Trophoblast cell (in vitro differentiated cells and primary cell): Measurements from ENCODE around the gene KRT3.

Source experiments
- DNase-seq, 2 donors: peaks; one replicate each; pipeline ENCODE4 v3.0.0-alpha.2; 2016
- H2AFZ ChIP-seq: 2 replicates; pipeline ENCODE4 v1.6.1; 2013; ENCODE audit warnings: low read length, moderate library complexity, mild to moderate bottlenecking; ENCODE audit not compliant: insufficient read depth, poor library complexity
- H2AK5ac ChIP-seq: 2 replicates; pipeline ENCODE4 v1.6.1; 2013; ENCODE audit warnings: mild to moderate bottlenecking, low read length
- H2BK120ac ChIP-seq: 2 replicates; pipeline ENCODE4 v1.6.1; 2013; ENCODE audit warnings: low read length, mild to moderate bottlenecking, moderate library complexity; ENCODE audit not compliant: insufficient read depth, poor library complexity
- H2BK12ac ChIP-seq: 2 replicates; pipeline ENCODE4 v1.6.1; 2013; ENCODE audit warnings: mild to moderate bottlenecking, low read length, moderate library complexity
- H2BK5ac ChIP-seq: 2 replicates; pipeline ENCODE4 v1.6.1; 2013; ENCODE audit warnings: low read length, low read depth, moderate library complexity, mild to moderate bottlenecking; ENCODE audit not compliant: poor library complexity
- H3K14ac ChIP-seq: 2 replicates; pipeline ENCODE4 v1.6.1; 2013; ENCODE audit warnings: mild to moderate bottlenecking, low read length
- H3K18ac ChIP-seq: 2 replicates; pipeline ENCODE4 v1.6.1; 2013; ENCODE audit warnings: mild to moderate bottlenecking, low read length
- H3K23ac ChIP-seq: 2 replicates; pipeline ENCODE4 v1.6.1; 2013; ENCODE audit warnings: low read length
- H3K27ac ChIP-seq: 2 replicates; pipeline ENCODE4 v1.5.1; 2013; ENCODE audit warnings: low read depth, mild to moderate bottlenecking, inconsistent platforms, low read length, moderate library complexity
- H3K27me3 ChIP-seq: 2 replicates; pipeline ENCODE4 v1.6.1; 2013; ENCODE audit warnings: inconsistent platforms, mild to moderate bottlenecking, low read length, moderate library complexity; ENCODE audit not compliant: insufficient read depth
- H3K36me3 ChIP-seq, 2 experiments: 1 replicate in 1 of 2; 2 replicates in 1 of 2; pipeline ENCODE4 v1.6.1; 2013; ENCODE audit warnings: low read length in 2 of 2, mild to moderate bottlenecking in 2 of 2, moderate library complexity in 1 of 2; ENCODE audit not compliant: insufficient read depth in 2 of 2, control insufficient read depth in 1 of 2
- H3K4ac ChIP-seq: 2 replicates; pipeline ENCODE4 v1.6.1; 2013; ENCODE audit warnings: low read depth, mild to moderate bottlenecking, low read length, moderate library complexity
- H3K4me1 ChIP-seq, 2 experiments: 1 replicate in 1 of 2; 2 replicates in 1 of 2; pipeline ENCODE4 v1.6.1; 2013; ENCODE audit warnings: low read length in 2 of 2, mild to moderate bottlenecking in 2 of 2, moderate library complexity in 1 of 2; ENCODE audit not compliant: insufficient read depth in 2 of 2, control insufficient read depth in 1 of 2
- H3K4me2 ChIP-seq: 2 replicates; pipeline ENCODE4 v1.6.1; 2013; ENCODE audit warnings: inconsistent platforms, mild to moderate bottlenecking, low read length, moderate library complexity
- H3K4me3 ChIP-seq: 2 replicates; pipeline ENCODE4 v1.5.1; 2013; ENCODE audit warnings: mild to moderate bottlenecking, low read depth, low read length, inconsistent platforms
- H3K79me1 ChIP-seq: one replicate; pipeline ENCODE4 v1.6.1; 2013; ENCODE audit warnings: low read length
- H3K79me2 ChIP-seq: 2 replicates; pipeline ENCODE4 v1.6.1; 2013; ENCODE audit warnings: low read length, mild to moderate bottlenecking; ENCODE audit not compliant: control insufficient read depth, insufficient read depth, poor library complexity
- H3K9ac ChIP-seq: 2 replicates; pipeline ENCODE4 v1.6.1; 2013; ENCODE audit warnings: mild to moderate bottlenecking, low read length
- H3K9me3 ChIP-seq: 2 replicates; pipeline ENCODE4 v1.6.1; 2013; ENCODE audit warnings: low read depth, mild to moderate bottlenecking, control low read depth, inconsistent platforms, low read length; ENCODE audit not compliant: insufficient read depth
- H4K12ac ChIP-seq: 2 replicates; pipeline ENCODE4 v1.6.1; 2013; ENCODE audit warnings: low read depth, mild to moderate bottlenecking, low read length, moderate library complexity
- H4K8ac ChIP-seq: 2 replicates; pipeline ENCODE4 v1.6.1; 2013; ENCODE audit warnings: low read depth, mild to moderate bottlenecking, low read length, moderate library complexity
- H4K91ac ChIP-seq: one replicate; pipeline ENCODE4 v1.6.1; 2013; ENCODE audit warnings: low read depth, mild to moderate bottlenecking, low read length, moderate library complexity
- WGBS: extraction: QIAGEN DNeasy Blood & Tissue Kit; methylation state at CpG from one replicate; pipeline ENCODE4 v1.1.7; 2013; ENCODE audit warnings: missing lambda C conversion rate; ENCODE audit not compliant: insufficient read length, insufficient coverage; ENCODE audit errors: extremely low coverage; 5-methylcytosine and 5-hydroxymethylcytosine counted together

KRT3 gene

DNA sequence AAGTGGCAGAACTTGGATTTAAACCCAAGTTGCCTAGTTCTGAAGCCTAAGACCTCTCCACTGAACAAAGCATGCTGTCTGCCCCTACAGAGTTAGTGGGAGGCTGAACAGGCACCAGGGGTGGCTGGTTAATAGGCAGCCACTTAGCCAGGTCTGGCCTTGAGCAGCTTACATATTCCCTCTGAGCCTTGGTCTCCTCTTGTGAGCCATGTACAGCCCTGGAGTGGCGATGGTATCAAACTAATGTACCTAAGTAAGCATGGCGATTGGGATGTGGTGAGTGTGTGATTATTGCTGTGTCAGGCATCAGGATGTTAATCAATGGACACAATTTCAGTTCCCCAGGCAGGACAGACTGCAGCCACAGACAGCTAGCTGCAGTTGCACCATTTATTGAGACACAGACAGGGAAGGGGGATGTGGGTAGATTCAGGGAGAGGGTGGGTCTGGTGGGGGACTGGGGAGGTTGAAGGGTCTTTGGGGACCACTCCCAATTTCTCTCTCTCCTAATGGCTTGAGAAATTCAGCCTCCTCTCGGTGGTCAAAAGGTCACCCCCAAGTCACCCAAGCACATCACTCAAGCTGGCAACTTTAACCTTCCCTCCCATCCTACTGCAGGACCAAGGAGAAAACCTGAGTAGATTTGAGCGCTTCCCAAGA, 25.3 kb upstream of the KRT3 start:
- Histone ChIP-seq H2BK120ac (no peak overlapping the region), H4K12ac (no peak overlapping the region), H3K14ac (no peak overlapping the region), H4K91ac (no peak overlapping the region), H3K9ac (no peak overlapping the region), H3K4me2 (no peak overlapping the region), H3K36me3 (no peaks in the 10 kb centered on the region), H3K79me1 (no peaks in the 10 kb centered on the region), H4K8ac (no peak overlapping the region), H3K79me2 (no peaks in the 10 kb centered on the region), H3K27ac (no peak overlapping the region), H3K4me1 (no peaks in the 10 kb centered on the region), H3K23ac (no peak overlapping the region), H2AFZ (no peak overlapping the region), H3K4me3 (no peak overlapping the region), H3K18ac (no peak overlapping the region), H3K27me3 (no peaks in the 10 kb centered on the region), H3K9me3 (no peaks in the 10 kb centered on the region), H2AK5ac (no peak overlapping the region), H3K4ac (no peak overlapping the region), H2BK5ac (no peak overlapping the region), H2BK12ac (no peak overlapping the region)
- no CpG with 5 or more reads among the region's 4 CpGs for WGBS
- DNase-seq = no peak

DNA sequence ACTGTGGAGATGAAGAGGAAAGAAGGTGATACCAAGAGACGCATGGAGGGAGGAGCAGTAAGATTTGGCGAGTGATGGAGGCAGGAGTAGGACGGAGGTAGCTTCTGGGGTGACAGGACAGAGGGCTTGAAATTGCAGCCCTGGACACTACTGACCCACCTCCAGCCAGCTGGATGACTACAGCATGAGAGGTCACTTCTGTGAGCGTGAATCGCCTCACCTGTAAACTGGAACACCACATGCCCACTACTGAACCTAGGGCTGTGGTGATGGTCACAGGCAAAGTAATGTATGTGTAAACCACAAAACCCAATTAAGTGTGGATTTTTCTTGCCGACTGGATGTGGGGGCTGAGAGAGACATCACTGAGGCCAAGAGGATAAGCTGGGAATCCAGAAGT, 24.6 kb upstream of the KRT3 start:
- H3K4me1 ChIP-seq = no peaks in the 10 kb centered on the region
- no peak overlapping the region for H3K14ac ChIP-seq
- H2AFZ ChIP-seq = no peak overlapping the region
- H4K91ac ChIP-seq = no peak overlapping the region
- no peaks in the 10 kb centered on the region for H3K27me3 ChIP-seq
- no peak overlapping the region for H2BK5ac ChIP-seq
- no peaks in the 10 kb centered on the region for H3K79me2 ChIP-seq
- no peaks in the 10 kb centered on the region for H3K9me3 ChIP-seq
- H4K8ac ChIP-seq = no peak overlapping the region
- H3K9ac ChIP-seq = no peak overlapping the region
- H3K79me1 ChIP-seq = no peaks in the 10 kb centered on the region
- no peak for DNase-seq
- H3K4me3 ChIP-seq = no peak overlapping the region
- no peak overlapping the region for H2BK12ac ChIP-seq
- no peak overlapping the region for H3K18ac ChIP-seq
- WGBS = no CpG with 5 or more reads among the region's 6 CpGs
- H3K23ac ChIP-seq = no peak overlapping the region
- no peak overlapping the region for H3K27ac ChIP-seq
- no peak overlapping the region for H2AK5ac ChIP-seq
- H3K4me2 ChIP-seq = no peak overlapping the region
- no peak overlapping the region for H4K12ac ChIP-seq
- no peak overlapping the region for H3K4ac ChIP-seq
- H2BK120ac ChIP-seq = no peak overlapping the region
- H3K36me3 ChIP-seq = no peaks in the 10 kb centered on the region

DNA sequence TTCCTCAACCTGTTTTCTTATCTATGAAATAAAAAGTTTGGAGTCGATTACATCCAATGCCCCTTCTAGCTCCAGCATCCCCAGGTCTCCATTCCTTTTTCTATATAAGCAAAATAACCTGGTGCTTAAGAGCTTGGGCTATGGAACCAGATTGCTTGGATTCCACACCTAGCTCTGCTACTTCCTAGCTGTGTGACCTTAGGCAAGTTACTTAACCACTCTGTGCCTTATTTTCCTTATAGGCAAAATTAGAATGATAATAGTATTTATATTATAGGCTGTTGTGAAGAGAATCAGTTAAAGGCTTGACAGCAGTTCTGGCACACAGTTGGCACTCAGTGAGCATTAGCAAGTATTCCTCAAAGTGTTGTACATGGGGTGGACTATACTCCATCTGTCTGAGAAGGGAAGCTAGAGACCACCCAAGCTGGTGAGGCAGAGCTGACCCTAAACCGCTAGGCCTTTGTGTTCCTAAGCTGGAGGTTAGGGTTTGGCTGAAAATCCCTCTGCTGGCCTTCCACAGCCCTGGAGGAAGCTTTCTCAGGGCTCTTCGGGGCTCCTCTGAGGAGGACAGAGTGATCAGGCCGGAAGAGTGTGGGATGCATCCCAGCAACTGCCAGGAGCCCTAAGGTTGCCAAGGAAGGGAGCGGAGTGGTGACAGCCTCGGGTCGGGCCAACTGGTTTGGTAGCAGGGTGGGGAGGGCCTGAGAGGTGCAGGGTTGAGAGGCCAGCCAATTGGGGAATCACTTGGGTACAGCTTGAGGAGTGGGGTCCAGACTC, 24.0 kb upstream of the KRT3 start:
- no CpG with 5 or more reads among the region's 7 CpGs for WGBS

DNA sequence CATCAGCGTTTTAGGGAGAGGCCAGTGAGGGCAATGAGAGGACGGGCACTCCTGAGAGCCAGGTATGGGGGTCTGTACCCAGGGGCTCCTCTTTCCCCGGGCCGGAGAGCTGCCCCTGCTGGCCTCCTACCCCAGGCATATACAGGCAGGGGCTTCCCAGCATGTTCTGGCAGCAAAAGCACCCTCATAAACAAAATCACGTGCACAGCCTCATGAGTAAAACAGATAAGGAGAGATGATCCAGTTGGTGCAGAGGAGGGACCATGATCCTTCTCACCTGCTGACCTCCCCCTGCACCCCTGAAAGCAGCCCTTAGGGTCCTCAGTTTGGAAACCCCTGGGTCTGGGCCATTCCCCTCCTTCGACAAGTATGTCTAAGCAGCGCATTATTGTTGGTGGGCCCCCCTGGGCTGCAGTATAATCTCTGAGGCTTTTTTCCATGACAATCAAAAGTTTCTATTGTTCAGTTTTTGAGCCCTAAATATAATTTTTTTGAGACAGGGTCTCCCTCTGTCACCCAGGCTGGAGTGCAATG, 23.0 kb upstream of the KRT3 start:
- Histone ChIP-seq H3K18ac (no peak overlapping the region), H3K79me1 (no peaks in the 10 kb centered on the region), H2AFZ (no peak overlapping the region), H4K91ac (no peak overlapping the region), H3K4me1 (no peaks in the 10 kb centered on the region), H3K27me3 (no peaks in the 10 kb centered on the region), H3K79me2 (no peaks in the 10 kb centered on the region), H3K9ac (no peak overlapping the region), H2BK12ac (no peak overlapping the region), H3K4ac (no peak overlapping the region), H3K36me3 (no peaks in the 10 kb centered on the region), H2AK5ac (no peak overlapping the region), H2BK120ac (no peak overlapping the region), H3K23ac (no peak overlapping the region), H2BK5ac (no peak overlapping the region), H3K14ac (no peak overlapping the region), H3K4me3 (no peak overlapping the region), H3K9me3 (peaks cover 2% of the 10 kb centered on the region), H4K12ac (no peak overlapping the region), H3K4me2 (no peak overlapping the region), H4K8ac (no peak overlapping the region), H3K27ac (no peak overlapping the region)
- no CpG with 5 or more reads among the region's 7 CpGs for WGBS
- no peak for DNase-seq

More for the DNA sequence above, 24.0 kb upstream of the KRT3 start:
- H4K91ac ChIP-seq = no peak overlapping the region
- H3K9me3 ChIP-seq = no peaks in the 10 kb centered on the region
- H3K14ac ChIP-seq = no peak overlapping the region
- H3K4me2 ChIP-seq = no peak overlapping the region
- H3K23ac ChIP-seq = no peak overlapping the region
- H4K8ac ChIP-seq = no peak overlapping the region
- H3K4me1 ChIP-seq = no peaks in the 10 kb centered on the region
- H2BK12ac ChIP-seq = no peak overlapping the region
- H3K4ac ChIP-seq = no peak overlapping the region
- H2AK5ac ChIP-seq = no peak overlapping the region
- no peak overlapping the region for H3K27ac ChIP-seq
- no peaks in the 10 kb centered on the region for H3K27me3 ChIP-seq
- no peak overlapping the region for H2AFZ ChIP-seq
- no peak overlapping the region for H2BK5ac ChIP-seq
- no peak overlapping the region for H3K4me3 ChIP-seq
- no peaks in the 10 kb centered on the region for H3K79me2 ChIP-seq
- H3K36me3 ChIP-seq = no peaks in the 10 kb centered on the region
- H2BK120ac ChIP-seq = no peak overlapping the region
- H3K9ac ChIP-seq = no peak overlapping the region
- peak in 1 of 2 donors; percentile 20 for DNase-seq
- H3K79me1 ChIP-seq = no peaks in the 10 kb centered on the region
- H3K18ac ChIP-seq = no peak overlapping the region
- no peak overlapping the region for H4K12ac ChIP-seq
